ENCODE data around the gene TRIM10. TPM values are rescaled to one million over a fixed set of nuclear protein-coding genes. Genes with fewer than 3 reads are reported as not detected.

TRIM10 gene
- polyA plus RNA-seq, 3 donors: not detected

DNA sequence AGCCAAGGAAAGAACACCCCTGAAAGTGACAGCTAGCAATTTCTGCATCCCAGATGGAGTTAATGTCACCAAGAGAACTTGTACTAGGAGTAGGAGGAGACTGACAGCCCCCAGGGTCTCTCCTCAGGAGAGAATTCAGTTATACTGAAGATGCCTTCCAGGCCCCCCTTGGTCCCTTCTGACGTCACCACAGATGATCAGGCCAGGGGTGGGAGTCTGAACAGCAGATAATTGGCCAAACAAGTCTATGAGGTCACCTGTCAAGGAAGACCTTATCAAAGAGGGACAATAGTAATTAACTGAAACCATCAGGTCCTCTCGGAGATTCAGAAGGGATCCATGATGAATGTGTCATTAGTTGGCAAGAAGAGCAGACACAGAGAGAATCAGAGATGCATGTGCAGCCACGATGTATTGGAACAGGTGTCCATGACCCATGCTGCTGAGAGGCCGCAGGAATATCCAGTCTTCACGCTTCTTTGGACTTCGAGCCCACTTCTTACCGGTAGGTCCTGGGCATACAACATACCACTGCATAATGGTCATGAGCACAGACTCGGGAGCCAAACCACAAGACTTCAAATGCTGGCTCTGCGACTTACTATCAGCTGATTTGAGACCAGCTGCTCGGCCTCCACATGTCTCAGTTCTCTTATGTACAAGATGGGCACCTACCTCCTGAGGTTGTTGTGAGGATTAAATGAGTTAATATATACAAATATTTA lies 10.2 kb downstream of the TRIM10 start:
- no peak for DNase-seq
- Mint-ChIP-seq H3K36me3 (no peaks in the 10 kb centered on the region), H3K4me3 (no peak overlapping the region), H3K27ac (no peak overlapping the region), H3K9me3 (peaks cover 0 to 3% (median 0%) of the 10 kb centered on the region in 7 donors), H3K27me3 (ENCODE audit: low read depth in 3 of 3) (peaks cover 0 to 3% (median 2%) of the 10 kb centered on the region in 3 donors), H3K4me1 (peaks cover 19% of the 10 kb centered on the region)
- Histone ChIP-seq H3K36me3 (replicated peaks in 1 of 2; ENCODE audit: control insufficient read depth in 1 of 2, insufficient read depth in 2 of 2, low read length in 2 of 2) (no peaks in the 10 kb centered on the region), H3K27ac (ENCODE audit: low read depth in 1 of 2, low read length in 2 of 2) (no peak overlapping the region), H4K20me1 (ENCODE audit: insufficient read depth, low read length) (no peaks in the 10 kb centered on the region), H3K9me3 (replicated peaks in 1 of 2; ENCODE audit: control insufficient read depth in 1 of 2, insufficient read depth in 1 of 2, low read length in 2 of 2) (no peaks in the 10 kb centered on the region), H3K27me3 (ENCODE audit: control insufficient read depth in 2 of 2, insufficient read depth in 2 of 2, low read length in 2 of 2) (no peaks in the 10 kb centered on the region), H3K4me2 (replicated peaks; ENCODE audit: extremely low read depth, low read length, poor library complexity, severe bottlenecking) (no peak overlapping the region), H3K4me3 (replicated peaks in 1 of 3; ENCODE audit: low read depth in 2 of 3, low read length in 3 of 3) (no peak overlapping the region), H3K9ac (ENCODE audit: insufficient read depth, low read length, poor library complexity, severe bottlenecking) (no peak overlapping the region), H3K4me1 (ENCODE audit: control insufficient read depth in 1 of 2, insufficient read depth in 2 of 2, low read length in 2 of 2) (peaks cover 10 to 19% of the 10 kb centered on the region in 2 donors), H3K79me2 (ENCODE audit: insufficient read depth, low read length) (no peaks in the 10 kb centered on the region), H2AFZ (ENCODE audit: insufficient read depth, low read depth, low read length, poor library complexity, severe bottlenecking) (peak overlapping the region; percentile 51)
- TF ChIP-seq, protein P1, sequence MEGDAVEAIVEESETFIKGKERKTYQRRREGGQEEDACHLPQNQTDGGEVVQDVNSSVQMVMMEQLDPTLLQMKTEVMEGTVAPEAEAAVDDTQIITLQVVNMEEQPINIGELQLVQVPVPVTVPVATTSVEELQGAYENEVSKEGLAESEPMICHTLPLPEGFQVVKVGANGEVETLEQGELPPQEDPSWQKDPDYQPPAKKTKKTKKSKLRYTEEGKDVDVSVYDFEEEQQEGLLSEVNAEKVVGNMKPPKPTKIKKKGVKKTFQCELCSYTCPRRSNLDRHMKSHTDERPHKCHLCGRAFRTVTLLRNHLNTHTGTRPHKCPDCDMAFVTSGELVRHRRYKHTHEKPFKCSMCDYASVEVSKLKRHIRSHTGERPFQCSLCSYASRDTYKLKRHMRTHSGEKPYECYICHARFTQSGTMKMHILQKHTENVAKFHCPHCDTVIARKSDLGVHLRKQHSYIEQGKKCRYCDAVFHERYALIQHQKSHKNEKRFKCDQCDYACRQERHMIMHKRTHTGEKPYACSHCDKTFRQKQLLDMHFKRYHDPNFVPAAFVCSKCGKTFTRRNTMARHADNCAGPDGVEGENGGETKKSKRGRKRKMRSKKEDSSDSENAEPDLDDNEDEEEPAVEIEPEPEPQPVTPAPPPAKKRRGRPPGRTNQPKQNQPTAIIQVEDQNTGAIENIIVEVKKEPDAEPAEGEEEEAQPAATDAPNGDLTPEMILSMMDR (IDR thresholded peaks at IDR 0.05): no peak
- intact Hi-C loops (cut with micrococcal nuclease): no loop called here
- WGBS (ENCODE audit: insufficient coverage): 94% methylated on average over 7 of the region's 10 CpGs

DNA sequence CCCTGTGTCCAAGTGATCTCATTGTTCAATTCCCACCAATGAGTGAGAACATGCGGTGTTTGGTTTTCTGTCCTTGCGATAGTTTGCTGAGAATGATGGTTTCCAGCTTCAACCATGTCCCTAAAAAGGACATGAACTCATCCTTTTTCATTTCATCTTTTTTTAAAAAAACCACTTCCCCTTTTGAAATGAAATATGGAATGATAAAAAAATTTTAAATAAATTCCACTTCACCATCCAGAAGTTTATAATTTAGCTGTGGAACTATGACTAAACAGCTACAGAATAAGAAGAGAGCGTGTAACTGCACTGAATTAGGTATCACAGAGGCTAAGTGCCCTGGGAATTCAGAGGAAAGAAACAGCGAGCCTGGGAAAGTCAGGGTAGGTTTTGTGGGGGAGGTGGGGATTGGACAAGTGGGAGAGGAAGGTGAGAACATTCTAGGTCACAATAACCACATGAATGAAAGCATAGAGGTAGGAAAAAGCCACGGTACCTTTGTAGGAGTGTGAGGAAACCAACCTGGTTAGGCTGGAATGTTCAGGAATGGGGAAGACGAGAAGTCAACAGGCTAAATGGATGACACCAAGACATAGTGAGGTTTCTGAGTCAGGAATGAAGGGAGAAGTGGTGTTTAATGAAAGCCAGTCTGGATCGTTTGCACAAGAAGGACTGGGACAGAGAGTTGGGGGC lies 11.0 kb downstream of the TRIM10 start:
- 67% methylated on average over 5 of the region's 7 CpGs for WGBS (ENCODE audit: insufficient coverage)
- Histone ChIP-seq H3K36me3 (replicated peaks in 1 of 2; ENCODE audit: control insufficient read depth in 1 of 2, insufficient read depth in 2 of 2, low read length in 2 of 2) (no peaks in the 10 kb centered on the region), H3K9ac (ENCODE audit: insufficient read depth, low read length, poor library complexity, severe bottlenecking) (no peak overlapping the region), H3K9me3 (replicated peaks in 1 of 2; ENCODE audit: control insufficient read depth in 1 of 2, insufficient read depth in 1 of 2, low read length in 2 of 2) (no peaks in the 10 kb centered on the region), H3K4me2 (replicated peaks; ENCODE audit: extremely low read depth, low read length, poor library complexity, severe bottlenecking) (no peak overlapping the region), H3K4me3 (replicated peaks in 1 of 3; ENCODE audit: low read depth in 2 of 3, low read length in 3 of 3) (no peak overlapping the region), H3K27me3 (ENCODE audit: control insufficient read depth in 2 of 2, insufficient read depth in 2 of 2, low read length in 2 of 2) (peaks cover 0 to 2% of the 10 kb centered on the region in 2 donors), H4K20me1 (ENCODE audit: insufficient read depth, low read length) (no peaks in the 10 kb centered on the region), H3K4me1 (ENCODE audit: control insufficient read depth in 1 of 2, insufficient read depth in 2 of 2, low read length in 2 of 2) (peaks cover 8 to 18% of the 10 kb centered on the region in 2 donors), H3K79me2 (ENCODE audit: insufficient read depth, low read length) (no peaks in the 10 kb centered on the region), H3K27ac (ENCODE audit: low read depth in 1 of 2, low read length in 2 of 2) (no peak overlapping the region), H2AFZ (ENCODE audit: insufficient read depth, low read depth, low read length, poor library complexity, severe bottlenecking) (no peak overlapping the region)
- DNase-seq: no peak
- intact Hi-C loops (cut with micrococcal nuclease): no loop called here
- H3K36me3 Mint-ChIP-seq: no peaks in the 10 kb centered on the region
- no peak overlapping the region for H3K4me3 Mint-ChIP-seq
- H3K9me3 Mint-ChIP-seq: peaks cover 0 to 3% (median 0%) of the 10 kb centered on the region in 7 donors
- TF ChIP-seq, protein P1 (IDR thresholded peaks at IDR 0.05): no peak
- peaks cover 19% of the 10 kb centered on the region for H3K4me1 Mint-ChIP-seq
- no peak overlapping the region for H3K27ac Mint-ChIP-seq
- H3K27me3 Mint-ChIP-seq (ENCODE audit: low read depth in 3 of 3): peaks cover 2 to 7% (median 4%) of the 10 kb centered on the region in 3 donors
